Neural progenitor cell (in vitro differentiated cells): Measurements from ENCODE around the gene SPATA16. TPM values are rescaled to one million over a fixed set of nuclear protein-coding genes. Genes with fewer than 3 reads are reported as not detected.

ENCODE experiments used
- DNase-seq: peaks from one replicate; pipeline ENCODE4 v3.0.0-alpha.2; 2016; ENCODE audit warnings: low spot score
- H2AFZ ChIP-seq: fragments of 200-600 bp; sonication (generic); replicated peaks from 2 replicates; pipeline ENCODE4 v1.6.1; 2016; ENCODE audit warnings: antibody characterized with exemption
- H3F3A ChIP-seq: fragments of 200-600 bp; sonication (generic); 2 replicates; pipeline ENCODE4 v1.6.1; 2016; ENCODE audit warnings: antibody characterized with exemption, low read depth
- H3K27ac ChIP-seq: fragments of 200-600 bp; sonication (generic); 2 replicates; pipeline ENCODE4 v1.5.1; 2016; ENCODE audit warnings: mild to moderate bottlenecking
- H3K27me3 ChIP-seq: fragments of 200-600 bp; sonication (generic); 2 replicates; pipeline ENCODE4 v1.6.1; 2016; ENCODE audit warnings: mild to moderate bottlenecking, moderate library complexity
- H3K36me3 ChIP-seq: fragments of 200-600 bp; sonication (generic); 2 replicates; pipeline ENCODE4 v1.5.1; 2016
- H3K4me1 ChIP-seq: fragments of 200-600 bp; sonication (generic); 2 replicates; pipeline ENCODE4 v1.6.1; 2016; ENCODE audit warnings: mixed run types
- H3K4me2 ChIP-seq: fragments of 200-600 bp; sonication (generic); 2 replicates; pipeline ENCODE4 v1.6.1; 2016
- H3K4me3 ChIP-seq: fragments of 200-600 bp; sonication (generic); 2 replicates; pipeline ENCODE4 v1.5.1; 2016
- H3K79me2 ChIP-seq: fragments of 200-600 bp; sonication (generic); 2 replicates; pipeline ENCODE4 v1.6.1; 2016; ENCODE audit warnings: low read depth
- H3K9ac ChIP-seq: fragments of 200-600 bp; sonication (generic); 2 replicates; pipeline ENCODE4 v1.6.1; 2016
- H3K9me3 ChIP-seq: fragments of 200-600 bp; sonication (generic); 2 replicates; pipeline ENCODE4 v1.5.1; 2016; ENCODE audit warnings: low read depth
- H4K20me1 ChIP-seq: fragments of 200-600 bp; sonication (generic); 2 replicates; pipeline ENCODE4 v1.6.1; 2016; ENCODE audit warnings: low read depth
- H3K27ac Mint-ChIP-seq: 3 replicates; pipeline ENCODE4 v1.8.0; 2021; ENCODE audit warnings: mixed read lengths
- H3K27me3 Mint-ChIP-seq: 2 replicates; pipeline ENCODE4 v1.8.0; 2022; ENCODE audit warnings: low read depth, mild to moderate bottlenecking, inconsistent platforms, moderate library complexity, mixed read lengths; ENCODE audit not compliant: insufficient read depth
- H3K36me3 Mint-ChIP-seq: 3 replicates; pipeline ENCODE4 v1.8.0; 2021; ENCODE audit warnings: mixed read lengths
- H3K4me1 Mint-ChIP-seq: 3 replicates; pipeline ENCODE4 v1.8.0; 2021; ENCODE audit warnings: mixed read lengths
- H3K4me3 Mint-ChIP-seq: 3 replicates; pipeline ENCODE4 v1.8.0; 2021; ENCODE audit warnings: mild to moderate bottlenecking, moderate library complexity, mixed read lengths
- H3K9me3 Mint-ChIP-seq: 3 replicates; pipeline ENCODE4 v1.8.0; 2020; ENCODE audit warnings: mixed read lengths
- CTCF ChIP-seq: fragments of 200-600 bp; sonication (generic); IDR thresholded peaks from 2 replicates; pipeline ENCODE4 v1.5.1; 2017; ENCODE audit warnings: antibody characterized with exemption, mild to moderate bottlenecking
- EZH2 ChIP-seq: fragments of 200-600 bp; sonication (generic); IDR thresholded peaks from 2 replicates; pipeline ENCODE4 v1.6.1; 2017; ENCODE audit warnings: antibody characterized with exemption, mild to moderate bottlenecking, moderate library complexity
- EZH2phosphoT487 ChIP-seq: fragments of 200-600 bp; sonication (generic); IDR thresholded peaks from 2 replicates; pipeline ENCODE4 v1.6.1; 2017; ENCODE audit warnings: antibody characterized with exemption
- total RNA-seq: library from RNA; depleted of rRNA; stranded (reverse); fragments of >200 nt; gene quantifications from 2 replicates; pipeline ENCODE4 v1.2.3, GENCODE V29; 2015; ENCODE audit warnings: low replicate concordance

Gene SPATA16
- total RNA-seq, 1 donor from 2014 or later: not detected

- no peak overlapping the region for H3K9ac ChIP-seq
- Mint-ChIP-seq H3K27me3 (no peaks in the 10 kb centered on the region), H3K4me1 (no peaks in the 10 kb centered on the region), H3K27ac (no peak overlapping the region), H3K36me3 (peaks cover 1% of the 10 kb centered on the region), H3K9me3 (no peaks in the 10 kb centered on the region), H3K4me3 (no peak overlapping the region)
- no peaks in the 10 kb centered on the region for H4K20me1 ChIP-seq
- no peak for TF ChIP-seq EZH2phosphoT487
- TF ChIP-seq EZH2: no peak
- no peak for TF ChIP-seq CTCF
- no peak overlapping the region for H3K4me3 ChIP-seq
- no peaks in the 10 kb centered on the region for H3K79me2 ChIP-seq
- no peaks in the 10 kb centered on the region for H3K9me3 ChIP-seq
- H3K36me3 ChIP-seq: no peaks in the 10 kb centered on the region
- no peaks in the 10 kb centered on the region for H3K27me3 ChIP-seq
- H3K4me1 ChIP-seq: no peaks in the 10 kb centered on the region
- no peak overlapping the region for H3K4me2 ChIP-seq
- no peak overlapping the region for H3K27ac ChIP-seq
- H3F3A ChIP-seq: no peaks in the 10 kb centered on the region
- DNase-seq: no peak
- H2AFZ ChIP-seq: no peak overlapping the region
These were observed 12.4 kb downstream of the SPATA16 start for GRCh38 chr3:173128633-173129032.

GRCh38 chr3:173111321-173111720 is 29.7 kb downstream of the SPATA16 start:
- H3K9me3 Mint-ChIP-seq: no peaks in the 10 kb centered on the region
- no peak overlapping the region for H3K27ac Mint-ChIP-seq
- no peaks in the 10 kb centered on the region for H3K27me3 Mint-ChIP-seq
- Histone ChIP-seq H4K20me1 (no peaks in the 10 kb centered on the region), H3F3A (no peaks in the 10 kb centered on the region), H3K36me3 (no peaks in the 10 kb centered on the region), H3K9ac (no peak overlapping the region), H3K79me2 (no peaks in the 10 kb centered on the region), H3K4me3 (no peak overlapping the region), H3K9me3 (no peaks in the 10 kb centered on the region), H3K27ac (no peak overlapping the region), H3K27me3 (no peaks in the 10 kb centered on the region), H3K4me1 (peaks cover 6% of the 10 kb centered on the region), H3K4me2 (no peak overlapping the region), H2AFZ (no peak overlapping the region)
- H3K4me3 Mint-ChIP-seq: no peak overlapping the region
- TF ChIP-seq EZH2phosphoT487 (no peak), EZH2 (no peak)
- no peaks in the 10 kb centered on the region for H3K36me3 Mint-ChIP-seq
- no peak for DNase-seq
- H3K4me1 Mint-ChIP-seq: peaks cover 5% of the 10 kb centered on the region

- TF ChIP-seq EZH2: no peak
- TF ChIP-seq CTCF: no peak
- no peak for TF ChIP-seq EZH2phosphoT487
- DNase-seq: peak; percentile 3
- Mint-ChIP-seq H3K27ac (no peak overlapping the region), H3K4me3 (no peak overlapping the region), H3K27me3 (no peaks in the 10 kb centered on the region), H3K9me3 (peaks cover under 1% of the 10 kb centered on the region), H3K36me3 (peaks cover under 1% of the 10 kb centered on the region), H3K4me1 (peaks cover 5% of the 10 kb centered on the region)
- Histone ChIP-seq H3K27ac (no peak overlapping the region), H2AFZ (peak overlapping the region; percentile 76), H3K4me1 (peaks cover 6% of the 10 kb centered on the region), H4K20me1 (no peaks in the 10 kb centered on the region), H3F3A (no peaks in the 10 kb centered on the region), H3K9ac (no peak overlapping the region), H3K36me3 (no peaks in the 10 kb centered on the region), H3K9me3 (no peaks in the 10 kb centered on the region), H3K27me3 (no peaks in the 10 kb centered on the region), H3K4me3 (no peak overlapping the region), H3K79me2 (no peaks in the 10 kb centered on the region), H3K4me2 (no peak overlapping the region)
These were observed 31.9 kb downstream of the SPATA16 start for GRCh38 chr3:173109143-173109542.

GRCh38 chr3:173103469-173103868 is 37.6 kb downstream of the SPATA16 start:
- no peaks in the 10 kb centered on the region for H3K27me3 Mint-ChIP-seq
- Histone ChIP-seq H3K9me3 (no peaks in the 10 kb centered on the region), H3K4me3 (no peak overlapping the region), H3K27ac (no peak overlapping the region), H2AFZ (no peak overlapping the region), H3K4me2 (no peak overlapping the region), H3K36me3 (no peaks in the 10 kb centered on the region), H3F3A (no peaks in the 10 kb centered on the region), H3K79me2 (no peaks in the 10 kb centered on the region), H4K20me1 (no peaks in the 10 kb centered on the region), H3K4me1 (no peaks in the 10 kb centered on the region), H3K9ac (no peak overlapping the region), H3K27me3 (no peaks in the 10 kb centered on the region)
- peaks cover 7% of the 10 kb centered on the region for H3K9me3 Mint-ChIP-seq
- H3K36me3 Mint-ChIP-seq: peaks cover 2% of the 10 kb centered on the region
- TF ChIP-seq EZH2 (no peak), EZH2phosphoT487 (no peak), CTCF (no peak)
- H3K27ac Mint-ChIP-seq: no peak overlapping the region
- H3K4me1 Mint-ChIP-seq: peaks cover 2% of the 10 kb centered on the region
- no peak for DNase-seq
- no peak overlapping the region for H3K4me3 Mint-ChIP-seq
